GM21526 (cell line): Measurements from ENCODE around the gene PPP5C.

Experiments
- ATAC-seq: cut with Tn5 transposase; IDR thresholded peaks from one replicate; pipeline ENCODE4 v1.9.1; 2021; ENCODE audit warnings: moderate library complexity; ENCODE audit not compliant: unreplicated experiment, low FRiP score

PPP5C gene

GRCh38 chr19:46330319-46330918 lies 16.5 kb upstream of the PPP5C start:
- no peak for ATAC-seq

DNA sequence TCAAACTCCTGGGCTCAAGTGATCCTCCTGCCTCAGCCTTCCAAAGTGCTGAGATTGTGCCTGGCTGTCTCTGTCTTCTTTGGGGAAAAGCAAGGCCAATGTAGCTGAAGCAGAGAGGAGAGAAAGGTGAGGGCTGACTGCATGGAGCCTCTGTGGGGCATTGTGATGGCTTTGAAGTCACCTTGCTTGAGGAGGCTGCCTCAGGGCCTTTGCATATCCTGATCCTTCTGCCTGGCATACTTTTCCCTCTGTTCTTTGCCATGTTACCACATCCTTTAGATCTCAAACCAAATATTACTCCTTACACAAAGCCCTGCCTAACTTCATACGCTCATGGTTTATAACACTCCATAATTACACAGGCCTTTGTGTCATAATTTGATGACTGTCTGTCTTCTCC lies 9.4 kb upstream of the PPP5C start:
- no peak for ATAC-seq

DNA sequence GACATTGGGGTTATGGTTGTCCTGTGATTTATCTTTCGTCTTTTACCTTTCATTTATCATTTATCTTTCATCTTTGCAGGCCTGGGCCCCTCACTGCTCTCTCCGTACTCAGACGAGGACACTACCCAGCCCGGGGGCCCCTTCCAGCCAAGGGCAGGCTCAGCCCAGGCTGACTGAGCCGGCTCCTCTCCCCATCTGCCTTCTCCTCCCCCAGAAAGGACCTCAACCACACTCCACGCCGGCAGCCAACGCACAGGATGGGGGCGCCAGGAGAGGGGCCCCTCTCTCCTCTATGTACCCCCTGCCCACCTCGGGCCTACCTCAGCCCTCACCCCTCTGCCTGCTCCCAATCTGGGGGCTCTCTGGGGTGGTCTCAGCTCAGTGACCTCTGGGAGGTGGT lies 7.4 kb upstream of the PPP5C start:
- ATAC-seq: no peak

DNA sequence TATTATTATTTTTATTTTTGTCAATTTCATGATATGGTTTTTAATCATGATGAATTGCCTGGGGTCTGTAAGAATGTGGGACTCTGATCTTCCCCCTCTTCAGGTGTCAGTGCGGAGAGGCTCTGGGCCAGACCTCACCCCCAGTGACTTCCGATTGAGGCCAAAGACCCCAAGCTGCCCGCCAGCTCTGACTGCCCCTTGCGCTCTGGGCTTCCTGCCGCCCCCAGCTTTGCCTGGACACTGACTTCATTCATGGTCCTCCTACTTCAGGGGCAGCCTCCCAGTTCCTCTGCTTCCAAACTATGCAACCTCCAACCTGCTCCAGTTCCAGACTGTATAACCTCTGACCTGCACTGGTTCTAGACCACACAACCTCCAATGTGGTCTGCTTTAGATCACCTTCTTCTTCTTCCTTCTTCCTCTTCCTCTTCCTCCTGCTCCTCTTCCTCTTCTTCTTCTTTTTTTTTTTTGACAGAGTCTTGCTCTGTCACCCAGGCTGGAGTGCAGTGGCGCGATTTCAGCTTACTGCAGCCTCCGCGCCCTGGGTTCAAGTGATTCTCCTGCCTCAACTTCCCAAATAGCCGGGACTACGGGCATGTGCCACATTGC lies 6.7 kb upstream of the PPP5C start:
- no peak for ATAC-seq

DNA sequence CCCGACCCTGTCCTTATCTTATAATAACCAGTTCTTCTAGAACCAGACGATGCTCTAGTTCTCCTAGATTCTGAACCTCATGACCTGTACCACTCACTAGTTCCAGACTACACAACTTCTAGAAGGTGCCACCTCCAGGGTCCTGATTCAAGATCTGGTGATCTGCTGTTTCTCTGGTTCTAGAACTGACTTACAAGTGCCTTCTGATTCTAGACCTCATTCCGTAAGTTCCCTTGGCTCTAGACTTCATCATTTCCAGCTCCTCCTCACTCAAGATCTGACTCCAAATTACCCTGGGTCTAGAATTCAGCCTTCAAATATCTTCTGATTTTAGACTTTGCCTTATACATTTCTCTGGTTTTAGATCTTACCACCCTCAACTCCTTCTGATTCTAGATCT lies 5.0 kb upstream of the PPP5C start:
- no peak for ATAC-seq

GRCh38 chr19:46344363-46344762 lies 2.5 kb upstream of the PPP5C start:
- ATAC-seq: no peak

- no peak for ATAC-seq
Observed at GRCh38 chr19:46345157-46345556, 1.7 kb upstream of the PPP5C start.

DNA sequence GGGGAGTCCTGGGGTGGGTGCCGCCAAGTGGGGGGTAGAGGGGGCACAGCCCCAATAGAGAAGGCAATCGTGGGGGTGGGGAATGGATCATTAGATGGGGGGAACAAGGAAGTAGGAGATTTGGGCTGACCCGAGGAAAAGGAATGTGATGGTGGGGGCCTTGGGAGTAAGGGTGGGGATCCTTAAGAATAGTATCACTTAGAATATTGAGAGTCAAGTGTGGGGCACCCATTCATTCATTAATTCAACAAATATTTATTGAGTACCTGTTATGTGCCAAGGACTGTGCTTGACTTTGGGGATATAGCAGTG lies 641 bp downstream of the PPP5C start:
- ATAC-seq: no peak

DNA sequence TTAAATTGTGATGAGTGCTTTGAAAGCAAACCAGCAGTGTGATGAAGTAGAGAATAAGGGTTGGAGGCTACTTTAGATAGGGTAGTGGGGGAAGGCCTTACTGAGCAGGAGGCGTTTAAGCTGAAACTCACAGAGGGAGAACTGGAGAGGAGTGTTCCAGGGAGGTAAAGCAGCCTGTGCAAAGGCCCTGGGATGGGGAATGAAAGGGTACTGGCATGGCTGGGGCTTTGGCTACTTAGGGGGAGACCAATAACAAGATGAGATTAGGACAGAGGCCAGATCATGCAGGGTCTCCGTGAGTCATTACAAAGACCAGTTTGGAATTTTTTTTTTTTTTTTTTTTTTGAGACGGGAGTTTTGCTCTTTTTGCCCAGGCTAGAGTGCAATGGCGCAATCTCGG lies 1.1 kb downstream of the PPP5C start:
- no peak for ATAC-seq

DNA sequence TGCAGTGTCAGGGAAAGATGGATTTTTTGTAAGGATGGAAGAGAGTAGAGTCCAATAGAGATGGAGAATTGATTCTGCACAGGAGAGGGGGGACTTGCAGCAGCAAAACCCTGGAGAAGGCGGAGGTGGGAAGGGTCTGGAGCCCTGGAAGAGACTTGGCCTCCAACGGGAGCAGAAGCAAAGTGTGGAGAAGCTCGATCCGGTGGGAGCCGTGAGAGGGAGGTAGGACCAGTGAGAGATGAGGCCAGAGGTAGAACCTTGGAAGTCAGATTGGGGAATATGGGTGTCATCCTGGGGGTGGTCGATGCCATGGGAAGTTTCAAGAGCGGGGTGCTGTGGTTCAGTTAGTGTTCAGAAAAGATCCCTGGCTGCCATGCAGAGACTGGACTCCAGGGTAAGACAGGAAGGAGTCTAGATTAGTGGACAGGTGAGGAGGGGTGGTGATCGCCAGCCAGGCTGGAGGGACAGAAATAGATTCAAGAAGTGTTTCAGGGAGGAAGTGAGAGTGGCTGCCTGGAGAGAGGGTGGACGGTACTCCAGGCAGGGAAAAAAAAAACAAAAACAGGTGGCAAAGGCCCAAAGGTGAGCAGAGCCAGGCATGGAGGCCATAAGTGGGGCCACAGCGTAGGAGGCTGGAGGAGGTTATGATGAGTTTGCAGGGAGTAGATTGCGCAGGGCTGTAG lies 2.6 kb downstream of the PPP5C start:
- no peak for ATAC-seq

- ATAC-seq: no peak
Observed at GRCh38 chr19:46350029-46350757, 3.3 kb downstream of the PPP5C start.

DNA sequence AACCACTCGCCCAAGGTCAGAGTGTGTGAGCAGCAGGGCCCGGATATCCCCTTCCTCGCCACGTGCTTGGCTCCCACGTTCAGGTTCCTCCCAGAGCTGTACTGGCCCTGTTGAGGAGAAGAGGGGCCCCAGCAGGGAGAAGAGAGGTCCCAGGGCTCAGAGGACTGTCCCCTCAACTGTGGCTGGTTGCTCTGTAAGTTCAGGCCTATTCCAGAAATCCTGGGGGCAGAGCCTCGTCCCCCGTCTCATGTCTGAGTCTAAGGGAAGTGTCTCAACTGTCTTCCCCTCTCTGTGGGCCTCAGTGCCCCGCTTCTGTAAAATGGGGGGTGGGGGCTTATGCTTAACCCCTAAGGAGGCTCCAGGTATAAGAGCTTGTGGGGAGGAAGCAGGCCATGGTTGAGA lies 3.9 kb downstream of the PPP5C start:
- ATAC-seq: no peak

- ATAC-seq: no peak
Observed at GRCh38 chr19:46351241-46352041, 4.6 kb downstream of the PPP5C start.

DNA sequence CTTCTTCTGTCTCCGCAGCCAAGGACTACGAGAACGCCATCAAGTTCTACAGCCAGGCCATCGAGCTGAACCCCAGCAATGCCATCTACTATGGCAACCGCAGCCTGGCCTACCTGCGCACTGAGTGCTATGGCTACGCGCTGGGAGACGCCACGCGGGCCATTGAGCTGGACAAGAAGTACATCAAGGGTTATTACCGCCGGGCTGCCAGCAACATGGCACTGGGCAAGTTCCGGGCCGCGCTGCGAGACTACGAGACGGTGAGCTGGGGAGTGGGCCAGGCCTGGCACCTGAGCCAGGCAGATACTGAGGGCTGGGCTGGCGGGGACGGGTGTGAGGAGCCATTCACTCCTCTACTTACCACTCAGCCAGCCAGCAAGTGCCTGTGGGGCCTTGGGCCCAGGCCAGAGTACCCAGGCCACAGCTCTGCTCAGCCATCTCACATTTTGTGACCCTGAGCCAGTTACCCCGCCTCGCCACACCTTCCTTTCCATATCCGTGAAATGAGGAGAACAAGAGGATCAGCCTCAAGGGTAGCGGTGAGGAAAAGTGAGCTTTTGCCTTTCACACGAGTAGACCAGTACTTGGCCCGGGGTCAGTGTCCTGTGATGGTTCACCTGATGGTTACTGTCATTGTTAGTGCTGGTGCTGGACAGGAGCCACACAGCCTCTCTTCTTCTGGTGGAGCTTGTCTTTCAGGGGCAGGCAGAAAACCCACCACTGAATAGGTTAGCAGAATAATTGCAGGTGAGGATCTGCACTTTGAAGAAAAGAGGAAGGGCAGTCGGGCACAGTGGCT lies 7.0 kb downstream of the PPP5C start:
- no peak for ATAC-seq

- ATAC-seq: no peak
Observed at GRCh38 chr19:46355234-46356148, 8.6 kb downstream of the PPP5C start.

GRCh38 chr19:46356149-46357055 lies 9.5 kb downstream of the PPP5C start:
- ATAC-seq: no peak

- ATAC-seq: no peak
Observed at GRCh38 chr19:46357846-46358583, 11.1 kb downstream of the PPP5C start.
